PC-3 (cell line): ENCODE results near the gene TANGO6. TPM values are rescaled to one million over a fixed set of nuclear protein-coding genes. Genes with fewer than 3 reads are reported as not detected.

ENCODE experiments used
- ATAC-seq: fragments of 200-7000 bp; cut with Tn5 transposase; 2 replicates; pipeline ENCODE4 v1.9.1; 2020; ENCODE audit warnings: mild to moderate bottlenecking, moderate library complexity
- BruUV-seq: library from RNA; stranded (reverse); fragments of 400-500 nt; replicated peaks from 2 replicates; lab custom pipeline; 2021; lab: Mats Ljungman, UMichigan
- CTCF ChIA-PET: fragments of 300-600 bp; sonication (Branson Sonifier 250); formaldehyde crosslinking; loops from one replicate; lab custom pipeline; 2022; ENCODE audit warnings: antibody characterized with exemption; lab: Charles Lee
- POLR2A ChIA-PET: fragments of 300-600 bp; sonication (Branson Sonifier 250); formaldehyde crosslinking; loops from one replicate; lab custom pipeline; 2022; ENCODE audit warnings: antibody characterized with exemption; ENCODE audit not compliant: unreplicated experiment; lab: Charles Lee
- DNase-seq: peaks from one replicate; pipeline ENCODE4 v3.0.0-alpha.2; 2015
- H2AFZ ChIP-seq: fragments of 300-600 bp; sonication (generic); 2 replicates; pipeline ENCODE4 v1.6.0; 2016; ENCODE audit warnings: antibody characterized with exemption, low read length
- H3F3A ChIP-seq: fragments of 300-600 bp; sonication (generic); one replicate; pipeline ENCODE4 v1.6.0; 2017; ENCODE audit warnings: antibody characterized with exemption, low read length, control low read depth, mild to moderate bottlenecking; ENCODE audit not compliant: unreplicated experiment
- H3K27ac ChIP-seq: fragments of 300-600 bp; sonication (generic); 2 replicates; pipeline ENCODE4 v1.5.1; 2016; ENCODE audit warnings: mild to moderate bottlenecking, low read length
- H3K27me3 ChIP-seq: fragments of 300-600 bp; sonication (generic); 2 replicates; pipeline ENCODE4 v1.6.1; 2016; ENCODE audit warnings: low read length, mixed read lengths
- H3K36me3 ChIP-seq: fragments of 300-600 bp; sonication (generic); 2 replicates; pipeline ENCODE4 v1.6.1; 2016; ENCODE audit warnings: low read depth, mixed run types, low read length, mixed read lengths
- H3K4me1 ChIP-seq: fragments of 300-600 bp; sonication (generic); 2 replicates; pipeline ENCODE4 v1.5.1; 2016; ENCODE audit warnings: low read length; ENCODE audit not compliant: insufficient read depth
- H3K4me2 ChIP-seq: fragments of 300-600 bp; sonication (generic); 2 replicates; pipeline ENCODE4 v1.6.0; 2016; ENCODE audit warnings: low read length
- H3K4me3 ChIP-seq: fragments of 300-600 bp; sonication (generic); 2 replicates; pipeline ENCODE4 v1.5.1; 2016; ENCODE audit warnings: mild to moderate bottlenecking, low read length, mixed read lengths
- H3K79me2 ChIP-seq: fragments of 300-600 bp; sonication (generic); 2 replicates; pipeline ENCODE4 v1.6.1; 2017; ENCODE audit warnings: low read length, mixed read lengths
- H3K9ac ChIP-seq: fragments of 300-600 bp; sonication (generic); 2 replicates; pipeline ENCODE4 v1.6.0; 2016; ENCODE audit warnings: mild to moderate bottlenecking, low read length
- H3K9me2 ChIP-seq: fragments of 300-600 bp; sonication (generic); replicated peaks from 2 replicates; pipeline ENCODE4 v1.6.1; 2016; ENCODE audit warnings: mixed run types, low read length, mixed read lengths
- H3K9me3 ChIP-seq: fragments of 300-600 bp; sonication (generic); 2 replicates; pipeline ENCODE4 v1.6.1; 2016; ENCODE audit warnings: low read length, mixed read lengths
- H4K20me1 ChIP-seq: fragments of 300-600 bp; sonication (generic); 2 replicates; pipeline ENCODE4 v1.6.1; 2016; ENCODE audit warnings: low read length, mixed read lengths
- CTCF ChIP-seq: fragments of 300-600 bp; sonication (generic); conservative IDR thresholded peaks from 2 replicates; pipeline ENCODE4 v1.5.1; 2017; ENCODE audit warnings: antibody characterized with exemption, low read depth, mild to moderate bottlenecking, low read length
- EZH2 ChIP-seq: fragments of 300-600 bp; sonication (generic); IDR thresholded peaks from one replicate; pipeline ENCODE4 v1.6.1; 2017; ENCODE audit warnings: antibody characterized with exemption, mild to moderate bottlenecking, low read length; ENCODE audit not compliant: unreplicated experiment
- EZH2phosphoT487 ChIP-seq: fragments of 300-600 bp; sonication (generic); IDR thresholded peaks from 2 replicates; pipeline ENCODE4 v1.6.1; 2018; ENCODE audit warnings: mild to moderate bottlenecking, antibody characterized with exemption, low read length, borderline replicate concordance
- intact Hi-C: fragments of 100-400 bp; cut with micrococcal nuclease; formaldehyde crosslinking; loops from 2 replicates; pipeline ENCODE4 v1.9.0; 2023
- total RNA-seq: library from RNA; depleted of rRNA; stranded (reverse); fragments of >200 nt; gene quantifications from 2 replicates; pipeline ENCODE4 v1.2.3, GENCODE V29; 2014

TANGO6 gene
- total RNA-seq, 1 experiment from 2014 or later = 9.4 TPM

DNA sequence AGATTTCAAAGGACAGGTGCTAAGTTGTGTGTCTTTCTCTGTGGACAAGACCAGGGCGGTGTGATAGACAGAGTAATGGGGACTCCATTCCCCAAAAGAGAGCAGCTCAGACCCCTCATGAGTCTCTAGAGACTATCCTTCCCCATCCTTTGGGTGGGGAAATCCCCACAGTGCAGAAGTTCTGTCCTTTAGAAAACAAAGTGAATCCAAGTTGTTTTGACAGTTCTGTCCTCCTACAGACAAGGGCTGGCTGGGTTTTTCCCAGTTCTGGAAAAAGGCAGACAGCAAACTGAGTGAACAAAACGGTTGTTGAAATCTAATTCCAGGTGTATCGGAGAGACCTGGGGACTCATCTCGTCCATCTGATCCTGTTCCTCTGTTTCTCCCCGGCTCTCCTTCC is 251.2 kb downstream of the TANGO6 start:
- no peak overlapping the region for H3K9ac ChIP-seq
- BruUV-seq = no TSS peak
- no peak overlapping the region for H3K27ac ChIP-seq
- H3K36me3 ChIP-seq = no peaks in the 10 kb centered on the region
- H3F3A ChIP-seq = no peaks in the 10 kb centered on the region
- no peak overlapping the region for H2AFZ ChIP-seq
- H3K79me2 ChIP-seq = no peaks in the 10 kb centered on the region
- CTCF ChIA-PET = no interaction called here
- no peak overlapping the region for H3K4me3 ChIP-seq
- H3K4me2 ChIP-seq = no peak overlapping the region
- no peaks in the 10 kb centered on the region for H3K27me3 ChIP-seq
- H3K9me2 ChIP-seq = no peaks in the 10 kb centered on the region
- intact Hi-C loops = no loop called here
- POLR2A ChIA-PET = no interaction called here
- H4K20me1 ChIP-seq = no peaks in the 10 kb centered on the region
- no peak for DNase-seq
- TF ChIP-seq EZH2phosphoT487 = no peak
- no peak for TF ChIP-seq CTCF
- no peak for TF ChIP-seq EZH2
- H3K4me1 ChIP-seq = no peaks in the 10 kb centered on the region
- no peak for ATAC-seq
- H3K9me3 ChIP-seq = no peaks in the 10 kb centered on the region

DNA sequence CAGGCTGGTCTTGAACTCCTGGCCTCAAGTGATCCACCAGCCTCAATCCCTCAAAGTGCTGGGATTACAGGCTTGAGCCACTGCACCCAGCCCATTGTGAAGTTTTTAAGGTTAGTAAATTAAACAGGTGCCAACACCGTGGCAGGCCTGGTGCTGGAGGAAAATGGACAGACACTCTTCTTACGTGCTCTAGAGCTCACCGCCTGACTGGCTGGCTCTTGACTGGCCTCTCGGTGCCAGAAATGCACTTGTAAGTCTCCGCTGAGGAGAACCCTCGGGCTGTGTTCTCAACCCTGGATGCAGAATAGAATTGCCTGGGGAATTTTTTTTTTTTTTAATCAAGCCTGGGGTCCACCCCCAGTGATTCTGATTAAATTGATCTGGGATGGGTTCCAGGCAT is 251.9 kb downstream of the TANGO6 start:
- Histone ChIP-seq H3K79me2 (no peaks in the 10 kb centered on the region), H3K9ac (no peak overlapping the region), H3F3A (no peaks in the 10 kb centered on the region), H3K27ac (no peak overlapping the region), H3K9me3 (no peaks in the 10 kb centered on the region), H3K4me1 (no peaks in the 10 kb centered on the region), H3K4me2 (no peak overlapping the region), H2AFZ (no peak overlapping the region), H3K36me3 (no peaks in the 10 kb centered on the region), H4K20me1 (no peaks in the 10 kb centered on the region), H3K27me3 (no peaks in the 10 kb centered on the region), H3K4me3 (no peak overlapping the region), H3K9me2 (no peaks in the 10 kb centered on the region)
- DNase-seq = no peak
- no peak for TF ChIP-seq EZH2phosphoT487
- no peak for TF ChIP-seq EZH2
- TF ChIP-seq CTCF = no peak
- BruUV-seq = no TSS peak
- CTCF ChIA-PET = no interaction called here
- intact Hi-C loops = no loop called here
- POLR2A ChIA-PET = no interaction called here
- no peak for ATAC-seq

DNA sequence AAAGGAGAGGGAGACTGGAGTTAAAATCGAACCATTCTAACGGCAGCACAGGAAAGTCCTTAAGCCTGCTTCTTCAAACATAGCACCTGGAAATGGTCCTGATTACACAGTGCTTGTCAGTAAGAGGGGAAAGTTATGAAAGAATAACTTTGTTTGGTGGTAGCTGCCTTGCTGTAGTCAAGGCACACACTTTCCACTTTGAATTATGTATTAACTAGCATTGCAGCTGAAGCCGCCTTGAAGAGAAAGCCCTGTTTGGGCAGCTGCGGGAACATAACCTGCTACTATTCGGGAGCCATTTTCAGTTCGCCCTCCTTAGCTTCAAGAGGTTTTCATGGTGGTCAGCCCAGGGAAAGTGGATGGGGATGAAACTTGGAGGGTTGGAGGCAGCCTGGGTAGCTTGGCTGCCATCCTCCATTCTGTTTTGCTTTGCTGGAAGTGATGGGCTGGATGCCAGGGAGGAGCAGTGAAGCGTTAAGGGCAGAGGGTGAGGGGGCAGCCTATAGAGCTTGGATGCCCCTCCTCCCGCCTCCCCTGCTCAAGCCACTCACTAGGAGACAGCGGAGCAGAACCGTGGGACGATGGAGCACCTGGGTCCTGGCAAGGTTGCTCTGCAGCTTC is 256.9 kb downstream of the TANGO6 start:
- ATAC-seq (no peak), DNase-seq (no peak)
- no peaks in the 10 kb centered on the region for H3K9me2 ChIP-seq
- H3K4me2 ChIP-seq = no peak overlapping the region
- H3K27ac ChIP-seq = no peak overlapping the region
- BruUV-seq = no TSS peak
- POLR2A ChIA-PET = no interaction called here
- H3F3A ChIP-seq = no peaks in the 10 kb centered on the region
- CTCF ChIA-PET = interaction anchor here (0.7 kb wide), 1 partner anchor 158 kb away, joined by 3 read pairs; no protein-coding TSS in a partner anchor
- no peak overlapping the region for H2AFZ ChIP-seq
- H3K9ac ChIP-seq = no peak overlapping the region
- H3K79me2 ChIP-seq = peaks cover 3% of the 10 kb centered on the region; the same call in 1 of the 2 replicates
- TF ChIP-seq EZH2 (no peak), EZH2phosphoT487 (no peak), CTCF (no peak)
- H4K20me1 ChIP-seq = no peaks in the 10 kb centered on the region
- no peaks in the 10 kb centered on the region for H3K27me3 ChIP-seq
- H3K36me3 ChIP-seq = no peaks in the 10 kb centered on the region
- intact Hi-C loops = no loop called here
- no peak overlapping the region for H3K4me3 ChIP-seq
- H3K4me1 ChIP-seq = peaks cover 4% of the 10 kb centered on the region; the same call in 1 of the 2 replicates
- no peaks in the 10 kb centered on the region for H3K9me3 ChIP-seq
